GM11168 (cell line): ENCODE measurements around the gene YIPF1.

ENCODE experiments used
- in situ Hi-C: fragments of 300-500 bp; cut with MboI; formaldehyde crosslinking; loops from one replicate; pipeline ENCODE4 v1.12.0; 2022; ENCODE audit warnings: low sequenced_read_pairs; ENCODE audit not compliant: unreplicated experiment

Gene YIPF1

GRCh38 chr1:53889304-53890298 is at the start of gene YIPF1:
Gene YIPF1, minus strand, starts transcription at chr1:53889797. Its CDS starts 860 bp downstream, at chr1:53888937.
- in situ Hi-C loops: no loop called here

GRCh38 chr1:53938136-53938830 is 48.7 kb upstream of the YIPF1 start:
- in situ Hi-C loops: no loop called here

GRCh38 chr1:53936430-53936829 is 46.8 kb upstream of the YIPF1 start:
- in situ Hi-C loops: no loop called here

- in situ Hi-C loops: no loop called here
Observed at GRCh38 chr1:53934170-53934765, 44.7 kb upstream of the YIPF1 start.

GRCh38 chr1:53931523-53931922 is 41.9 kb upstream of the YIPF1 start:
- in situ Hi-C loops: no loop called here

- in situ Hi-C loops: no loop called here
Observed at GRCh38 chr1:53930932-53931331, 41.3 kb upstream of the YIPF1 start.

GRCh38 chr1:53929246-53929960 is 39.8 kb upstream of the YIPF1 start:
- in situ Hi-C loops: no loop called here

GRCh38 chr1:53927376-53927881 is 37.8 kb upstream of the YIPF1 start:
- in situ Hi-C loops: no loop called here

- in situ Hi-C loops: no loop called here
Observed at GRCh38 chr1:53919675-53920066, 30.1 kb upstream of the YIPF1 start.

GRCh38 chr1:53918343-53918742 is 28.7 kb upstream of the YIPF1 start:
- in situ Hi-C loops: no loop called here

- in situ Hi-C loops: no loop called here
Observed at GRCh38 chr1:53913352-53914033, 23.9 kb upstream of the YIPF1 start.

GRCh38 chr1:53911442-53911841 is 21.8 kb upstream of the YIPF1 start:
- in situ Hi-C loops: no loop called here

- in situ Hi-C loops: no loop called here
Observed at GRCh38 chr1:53909946-53910345, 20.3 kb upstream of the YIPF1 start.

GRCh38 chr1:53906121-53906520 is 16.5 kb upstream of the YIPF1 start:
- in situ Hi-C loops: no loop called here

GRCh38 chr1:53905509-53905908 is 15.9 kb upstream of the YIPF1 start:
- in situ Hi-C loops: no loop called here

- in situ Hi-C loops: no loop called here
Observed at GRCh38 chr1:53902235-53903138, 12.9 kb upstream of the YIPF1 start.

- in situ Hi-C loops: no loop called here
Observed at GRCh38 chr1:53899708-53900107, 10.1 kb upstream of the YIPF1 start.

- in situ Hi-C loops: no loop called here
Observed at GRCh38 chr1:53899206-53899628, 9.6 kb upstream of the YIPF1 start.
